ENCODE data around the gene ARHGAP25.
"Not testable (repeated sequence)": the region's sequence is repeated elsewhere in the genome, so short reads cannot be mapped to it uniquely, and the experiment has no call there.

ARHGAP25 gene

DNA sequence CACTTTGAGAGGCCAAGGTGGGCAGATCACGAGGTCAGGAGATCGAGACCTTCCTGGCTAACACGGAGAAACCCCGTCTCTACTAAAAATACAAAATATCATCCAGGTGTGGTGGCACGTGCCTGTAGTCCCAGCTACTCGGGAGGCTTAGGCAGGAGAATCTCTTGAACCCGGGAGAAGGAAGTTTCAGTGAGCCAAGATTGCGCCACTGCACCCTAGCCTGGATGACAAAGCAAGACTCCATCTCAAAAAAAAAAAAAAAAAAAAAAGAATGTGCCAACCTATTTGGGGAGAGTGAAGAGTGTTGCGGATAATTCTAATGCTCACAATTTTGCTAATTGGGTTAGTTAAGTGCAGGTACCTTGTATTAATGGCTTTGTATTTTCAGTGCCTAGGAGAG lies 67.5 kb downstream of the ARHGAP25 start:
- not testable (repeated sequence) for DNase-seq

DNA sequence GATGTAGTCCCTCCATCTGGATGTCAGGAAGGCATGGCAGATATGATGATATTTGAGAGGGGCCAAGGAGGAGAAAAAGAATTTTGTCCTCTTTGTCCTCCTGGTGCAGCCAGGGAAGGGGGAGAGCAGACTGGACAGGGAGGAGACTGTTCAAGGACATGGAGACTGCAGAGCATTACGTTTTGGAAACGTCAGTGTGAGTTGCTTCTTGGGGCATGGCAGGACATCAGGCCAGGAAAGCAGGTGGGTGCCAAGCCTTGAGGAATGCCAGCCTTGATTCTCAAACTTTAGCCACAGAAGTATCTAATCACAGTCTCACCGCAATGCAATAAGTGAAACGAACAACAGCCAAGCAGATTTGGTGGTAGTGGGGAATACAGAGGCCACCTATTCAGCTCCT lies 70.4 kb downstream of the ARHGAP25 start:
- no peak for DNase-seq

DNA sequence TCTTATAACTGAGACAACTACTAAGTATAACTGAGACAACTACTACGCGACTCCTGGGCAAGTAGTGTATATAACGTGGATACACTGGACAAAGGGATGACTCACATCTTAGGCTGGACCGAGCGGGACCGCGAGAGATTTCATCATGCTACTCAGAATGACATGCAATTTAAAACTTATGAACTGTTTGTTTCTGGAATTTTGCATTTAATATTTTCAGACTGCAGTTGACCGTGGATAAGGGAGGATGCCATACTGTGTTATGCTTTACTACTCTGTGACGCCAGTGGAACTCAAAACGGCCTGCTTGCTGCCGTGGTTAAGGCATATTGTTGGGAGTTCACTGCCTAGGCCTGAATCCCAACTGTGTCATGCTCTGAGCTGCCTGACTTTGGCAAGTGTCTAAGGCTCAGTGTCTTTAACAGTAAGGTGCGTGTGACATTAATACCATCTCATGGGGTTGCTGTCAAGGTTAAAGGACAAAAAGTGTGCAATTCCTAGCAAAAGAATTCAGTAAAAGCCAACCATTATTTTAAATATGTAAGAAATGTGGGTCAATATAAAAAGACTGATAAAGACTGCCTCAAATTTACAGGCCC lies 72.0 kb downstream of the ARHGAP25 start:
- DNase-seq, result no peak

DNA sequence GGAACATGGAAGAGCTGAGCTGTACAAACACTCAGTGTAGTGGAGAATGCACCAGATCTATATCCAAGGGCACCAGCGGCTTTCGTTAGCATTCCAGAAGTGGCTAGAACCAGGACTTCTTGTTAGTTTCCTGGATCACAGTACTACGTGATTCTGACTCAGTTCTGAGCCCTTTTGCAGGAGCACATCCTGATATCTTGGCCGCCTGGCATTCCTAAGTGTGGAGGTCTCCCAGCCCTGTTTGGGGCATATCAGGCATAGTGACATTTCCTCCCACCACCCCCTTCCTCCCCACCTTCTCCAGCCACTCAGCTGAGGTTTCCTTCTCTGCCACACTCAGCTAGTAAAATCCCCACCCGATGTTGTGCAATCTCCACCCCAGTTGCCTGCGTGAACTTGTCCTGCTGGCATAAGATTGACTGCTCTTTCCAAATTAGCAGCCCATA lies 73.2 kb downstream of the ARHGAP25 start:
- DNase-seq, result no peak

DNA sequence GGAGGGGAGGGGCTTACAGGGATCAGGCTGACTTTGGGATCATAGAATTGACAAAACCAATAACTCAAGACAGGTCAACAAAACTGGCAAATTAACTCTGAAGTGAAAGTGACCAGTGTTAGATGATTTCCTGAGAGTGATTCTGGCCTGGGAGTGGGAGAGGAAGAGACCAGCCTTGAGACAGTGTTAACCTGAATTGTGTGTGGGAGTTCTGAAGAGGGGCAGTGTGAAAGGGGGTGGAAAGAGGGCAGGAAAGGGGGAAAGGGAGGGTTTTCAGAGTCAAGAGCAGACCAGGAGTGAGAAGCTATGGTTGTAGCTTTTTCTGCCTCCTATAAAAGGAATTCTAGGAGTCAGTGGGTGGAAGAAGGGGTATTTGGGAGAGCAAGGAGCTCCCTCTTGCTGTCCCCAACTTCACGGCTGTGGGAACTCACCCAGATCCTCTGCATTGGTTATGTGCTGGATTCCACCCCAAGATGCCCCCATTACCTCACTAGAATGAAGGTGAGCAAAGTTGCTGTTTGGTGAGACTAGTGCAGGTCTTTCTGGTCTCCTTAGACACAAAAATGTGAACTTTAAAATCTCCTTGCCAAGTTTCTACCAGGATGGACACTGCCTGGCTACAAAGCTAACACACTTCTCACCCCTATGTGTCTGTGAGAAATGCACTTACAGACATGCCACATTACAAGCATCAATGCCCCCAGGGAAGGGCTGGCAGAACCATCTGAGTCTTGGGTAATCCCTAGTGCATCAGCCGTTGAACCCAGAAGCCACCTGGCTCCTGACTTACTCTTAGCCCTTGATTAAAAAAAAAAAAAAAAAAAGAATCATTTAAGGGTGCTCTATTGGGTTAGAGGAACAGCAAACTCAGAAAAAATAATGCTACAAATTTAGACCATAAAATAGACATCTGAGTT lies 75.0 kb downstream of the ARHGAP25 start:
- DNase-seq, result no peak

DNA sequence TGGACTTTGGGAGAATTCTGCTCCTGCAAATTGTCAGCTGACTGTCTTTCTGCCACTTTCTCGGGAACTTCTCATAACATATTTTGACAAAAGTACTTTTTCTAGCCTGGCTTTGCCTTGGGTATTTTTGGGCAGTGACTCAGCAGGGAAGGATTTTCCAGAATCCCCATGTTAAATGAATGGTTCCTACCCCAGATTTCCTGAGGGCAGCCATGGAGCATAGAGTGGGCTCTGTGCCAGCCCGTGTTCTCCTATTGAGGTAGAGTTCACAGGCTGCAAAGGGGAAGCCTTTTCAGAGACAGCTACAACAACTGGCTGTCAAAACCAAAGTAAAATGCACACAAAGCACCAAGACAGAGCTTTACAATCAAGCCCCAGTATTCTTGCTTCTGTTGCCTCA lies 76.8 kb downstream of the ARHGAP25 start:
- DNase-seq, result no peak

DNA sequence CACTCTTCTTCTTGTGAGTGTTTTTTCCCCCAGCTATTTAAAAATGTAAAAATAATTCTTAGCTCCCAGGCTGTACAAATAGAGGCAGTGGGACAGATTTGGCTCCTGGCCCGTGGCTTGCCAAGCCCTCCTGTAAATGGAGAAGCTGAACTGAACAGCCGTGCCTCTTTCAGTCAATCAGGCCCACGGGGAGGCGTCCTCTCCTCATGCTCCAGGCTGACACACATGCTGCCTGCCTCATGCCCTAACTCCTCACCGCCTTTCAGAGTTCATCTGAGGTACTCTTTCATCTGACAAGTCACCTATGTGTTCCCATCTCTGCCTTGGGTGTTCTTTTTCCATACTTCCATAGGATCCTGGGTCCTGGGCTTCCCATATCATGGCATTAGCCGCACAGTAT lies 77.6 kb downstream of the ARHGAP25 start:
- peak; percentile 31 for DNase-seq

DNA sequence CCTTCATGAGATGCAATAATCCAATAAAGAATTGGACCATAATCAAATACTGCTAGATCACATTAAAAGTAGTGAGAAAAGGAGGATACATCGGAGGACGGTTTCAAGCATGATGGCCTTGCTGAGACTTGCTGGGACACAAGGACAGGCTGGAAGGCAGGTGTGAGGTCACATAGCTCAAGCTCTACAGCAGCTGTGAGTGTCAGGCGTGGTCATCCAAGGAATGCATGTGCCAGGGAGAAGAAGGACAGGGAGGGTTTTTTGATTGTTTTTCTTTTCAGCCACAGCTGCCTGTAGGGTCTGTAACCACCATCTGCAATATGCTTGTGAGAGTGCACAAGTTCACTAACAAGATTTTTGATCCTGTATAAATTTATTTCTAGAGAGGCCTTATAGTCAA lies 79.0 kb downstream of the ARHGAP25 start:
- no peak for DNase-seq

DNA sequence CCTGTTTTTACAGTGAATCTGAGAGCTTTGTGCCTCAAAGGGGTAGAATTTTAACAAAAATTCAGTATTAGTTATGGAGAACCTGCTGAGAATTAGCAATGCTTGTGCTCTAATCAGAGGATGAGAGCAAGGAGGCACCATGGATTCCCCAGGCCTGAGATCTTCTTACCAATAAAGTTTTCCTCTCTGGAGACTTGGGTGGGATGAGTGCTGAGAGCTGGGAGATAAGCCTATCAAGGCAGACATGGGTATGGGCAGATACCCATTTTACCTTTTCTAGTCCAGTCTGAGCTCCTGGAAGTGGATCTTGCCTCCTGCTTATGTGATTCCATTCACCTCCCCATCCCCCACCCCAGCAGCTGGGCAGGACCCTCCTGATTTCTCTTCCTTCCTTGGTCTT lies 82.7 kb downstream of the ARHGAP25 start:
- peak; percentile 62 for DNase-seq

DNA sequence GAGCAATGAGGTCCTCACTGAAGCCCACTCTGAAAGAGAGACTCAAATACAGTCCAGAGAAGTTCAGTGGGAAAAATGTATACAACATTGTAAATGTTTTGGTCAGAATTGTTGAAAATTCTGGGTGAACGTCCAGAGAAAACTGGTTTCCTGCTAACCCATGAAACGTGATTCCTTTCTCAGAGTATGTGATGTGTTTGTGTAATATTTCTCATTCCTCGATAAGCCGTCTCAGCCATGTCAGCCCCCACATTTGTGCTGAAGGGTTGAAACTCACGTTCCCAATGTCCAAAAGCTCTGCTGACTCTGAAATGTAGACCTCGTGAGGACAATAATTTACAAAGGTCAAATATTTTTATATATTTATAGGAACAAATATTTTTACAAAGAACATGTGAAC lies 84.9 kb downstream of the ARHGAP25 start:
- DNase-seq, result no peak

DNA sequence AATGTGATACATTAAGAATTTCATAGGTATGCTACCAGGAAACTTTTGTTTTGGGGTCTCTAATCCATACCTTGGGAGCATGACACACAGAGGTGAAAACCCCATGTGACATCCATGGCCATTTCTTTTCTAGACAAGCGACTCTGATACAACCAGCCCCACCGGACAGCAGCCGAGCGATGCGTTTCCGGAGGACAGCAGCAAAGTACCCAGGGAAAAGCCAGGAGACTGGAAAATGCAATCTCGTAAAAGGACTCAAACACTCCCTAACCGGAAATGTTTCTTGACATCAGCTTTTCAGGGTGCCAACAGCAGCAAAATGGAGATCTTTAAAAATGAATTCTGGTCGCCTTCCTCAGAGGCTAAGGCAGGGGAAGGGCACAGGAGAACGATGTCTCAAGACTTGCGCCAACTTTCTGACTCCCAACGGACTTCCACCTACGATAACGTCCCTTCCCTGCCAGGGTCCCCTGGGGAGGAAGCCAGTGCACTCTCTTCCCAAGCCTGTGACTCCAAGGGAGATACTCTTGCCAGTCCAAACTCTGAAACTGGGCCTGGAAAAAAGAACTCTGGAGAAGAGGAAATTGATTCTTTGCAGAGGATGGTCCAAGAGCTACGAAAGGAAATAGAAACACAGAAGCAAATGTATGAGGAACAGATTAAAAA lies 87.7 kb downstream of the ARHGAP25 start:
- DNase-seq, result no peak

DNA sequence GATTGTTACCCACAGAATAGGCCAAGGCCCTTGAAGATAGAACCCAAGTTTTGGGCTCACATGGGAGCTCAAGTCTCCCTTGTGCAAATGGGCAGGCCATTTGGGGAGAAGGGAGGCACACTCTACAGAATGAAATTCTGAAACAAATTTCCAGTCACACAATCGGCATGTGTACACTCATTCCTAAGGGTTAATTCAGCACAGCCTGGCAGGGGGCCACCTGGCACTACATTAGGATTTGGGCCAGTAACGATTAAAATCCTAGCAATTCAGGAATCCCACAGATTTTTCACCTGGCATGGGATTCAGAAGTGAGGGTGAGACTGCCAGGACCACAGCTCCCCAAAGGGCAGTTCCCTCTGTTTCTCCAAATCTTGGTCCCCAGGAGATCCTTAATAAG lies 90.2 kb downstream of the ARHGAP25 start:
- no peak for DNase-seq

DNA sequence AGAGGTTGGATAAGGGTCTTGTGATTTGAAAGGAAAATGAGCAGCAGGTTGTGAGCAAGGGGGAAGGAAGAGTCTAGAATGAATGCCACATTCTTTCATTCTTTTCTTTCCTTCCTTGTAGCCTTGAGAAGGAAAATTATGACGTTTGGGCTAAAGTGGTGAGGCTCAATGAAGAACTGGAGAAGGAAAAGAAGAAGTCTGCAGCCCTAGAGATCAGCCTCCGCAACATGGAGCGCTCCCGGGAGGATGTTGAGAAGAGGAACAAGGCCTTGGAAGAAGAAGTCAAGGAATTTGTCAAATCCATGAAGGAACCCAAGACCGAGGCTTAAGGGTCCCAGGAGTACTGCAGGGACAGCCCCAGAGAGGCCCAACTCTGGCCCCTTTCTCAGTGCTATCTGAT lies 91.3 kb downstream of the ARHGAP25 start:
- no peak for DNase-seq

DNA sequence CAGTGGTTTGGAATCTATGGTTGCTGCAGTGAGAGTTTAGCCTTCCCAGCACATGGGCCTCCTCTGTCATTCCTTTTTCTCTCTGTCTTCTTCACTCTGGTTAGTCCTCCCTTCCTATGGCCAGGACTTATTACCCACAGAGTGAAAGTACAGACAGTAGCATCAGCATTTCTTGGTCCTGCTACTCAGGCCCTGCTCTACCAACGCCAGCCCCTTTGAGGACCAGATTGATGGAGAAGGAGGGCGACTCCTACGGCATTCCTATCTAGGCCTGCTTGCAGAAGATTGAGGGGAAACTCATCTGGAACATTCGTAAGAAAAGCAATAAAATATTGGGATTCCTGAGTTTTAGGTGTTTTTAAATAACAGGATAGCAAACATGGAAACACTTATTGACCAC lies 93.1 kb downstream of the ARHGAP25 start:
- no peak for DNase-seq

DNA sequence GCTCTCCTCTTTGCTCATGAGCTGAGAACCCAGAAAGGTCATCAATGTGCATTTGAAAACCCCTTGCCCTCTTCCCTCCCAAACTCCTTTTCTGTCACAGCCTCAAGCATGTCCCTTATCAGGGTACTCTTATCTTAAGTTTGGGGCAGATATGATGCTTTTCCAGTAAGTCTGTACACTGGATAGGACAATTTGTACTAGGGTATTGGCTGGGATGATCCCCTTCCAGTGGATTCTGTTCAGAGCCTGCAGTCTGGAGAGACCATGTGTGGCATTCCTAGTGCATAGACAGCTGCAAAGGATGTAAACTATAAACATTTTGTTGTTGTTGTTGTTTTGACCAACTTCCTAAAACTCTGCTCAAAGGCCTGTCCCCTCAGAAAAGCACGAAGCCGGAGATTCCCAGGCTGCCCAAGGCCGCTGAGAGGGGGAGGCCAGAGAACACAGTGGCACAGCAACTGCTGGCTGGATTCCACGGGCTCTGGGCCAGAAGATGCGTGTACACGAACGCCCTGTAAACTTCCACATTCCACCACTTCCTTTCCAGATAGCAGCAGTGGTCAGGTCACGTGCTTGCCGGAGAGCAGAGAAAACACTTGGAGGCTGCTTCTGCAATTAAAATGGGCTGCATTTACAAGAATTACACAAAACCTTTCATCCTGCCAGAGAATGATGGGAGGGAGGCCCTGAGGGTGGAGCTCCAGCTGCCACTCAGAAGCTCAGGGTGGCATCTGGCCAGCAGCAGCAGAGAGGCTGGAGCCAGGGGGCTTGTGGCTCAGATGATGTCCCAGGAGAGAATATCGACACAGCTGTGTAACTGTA lies 94.5 kb downstream of the ARHGAP25 start:
- DNase-seq, result peak; percentile 98

DNA sequence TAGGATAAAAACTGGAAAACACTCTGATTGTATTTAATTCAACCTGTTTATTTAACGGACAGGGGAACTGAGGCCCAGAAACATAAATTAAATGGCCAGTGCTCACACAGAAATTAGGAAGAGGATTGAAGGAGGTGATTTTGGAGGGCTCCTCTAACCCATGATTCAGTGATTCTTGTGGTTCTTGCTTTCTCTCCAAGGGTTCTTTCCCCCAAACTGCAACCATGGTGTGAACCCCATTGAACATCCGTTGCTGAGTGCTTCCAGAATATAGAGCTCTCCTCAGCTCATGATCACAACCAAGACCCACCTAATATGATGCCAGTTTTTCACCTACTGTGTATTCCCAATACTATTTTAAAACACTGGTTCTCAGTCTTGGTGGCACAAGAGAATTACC lies 95.1 kb downstream of the ARHGAP25 start:
- DNase-seq, result no peak

DNA sequence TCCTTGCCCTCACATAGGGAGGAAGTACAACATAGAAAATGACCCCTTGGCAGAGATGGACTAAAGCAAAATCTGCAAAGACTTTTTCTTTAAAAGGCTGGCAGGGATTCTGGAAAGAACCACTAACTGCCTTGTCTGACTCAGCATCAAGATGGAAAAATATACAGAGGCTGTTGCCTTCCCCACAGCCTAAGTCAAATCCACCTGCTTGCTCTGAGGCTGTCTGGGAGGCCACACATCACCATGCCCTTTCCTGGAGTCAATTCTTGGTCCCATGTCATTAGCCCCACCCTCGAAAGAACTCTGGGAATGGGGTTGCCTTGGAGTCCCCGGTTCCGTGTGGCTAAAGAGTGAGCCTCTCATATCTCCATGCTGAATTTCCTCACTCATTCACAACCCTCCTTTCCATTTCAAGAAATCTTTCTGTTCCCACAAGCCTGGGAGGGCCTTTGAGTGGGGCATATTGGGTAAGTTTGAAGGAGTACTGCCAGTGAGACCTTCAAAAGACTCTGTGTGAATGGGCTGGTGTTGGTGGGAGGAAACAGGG lies 97.1 kb downstream of the ARHGAP25 start:
- DNase-seq, result no peak

DNA sequence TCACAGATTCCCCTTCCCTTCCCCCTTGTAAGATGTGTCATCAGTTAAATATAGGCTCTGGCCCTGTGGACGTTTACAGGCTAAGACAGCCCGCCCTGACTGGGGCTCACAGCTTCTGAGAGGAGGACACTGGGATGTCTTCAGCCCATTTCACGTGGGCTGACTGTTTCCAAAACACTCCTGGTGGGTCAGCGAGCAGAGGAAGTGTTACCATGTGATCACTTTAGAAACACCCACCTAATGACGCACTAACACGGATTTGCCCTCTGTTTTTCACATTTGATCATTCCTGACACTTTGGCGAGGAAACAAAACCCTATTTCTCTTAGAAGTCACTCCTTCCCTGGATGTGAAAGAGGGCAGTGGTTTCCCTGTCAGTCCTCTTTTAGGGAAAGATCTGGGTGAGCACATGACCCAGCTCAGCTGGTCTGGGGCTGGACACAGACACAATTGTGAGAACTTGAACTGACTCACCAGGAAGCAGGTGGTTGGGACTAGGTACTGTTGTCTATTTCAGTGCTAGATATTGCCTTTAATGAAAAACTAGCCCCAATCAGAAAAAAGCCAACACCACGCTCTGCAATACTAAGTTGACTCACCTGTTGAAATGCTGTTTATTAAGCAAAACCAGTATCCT lies 97.7 kb downstream of the ARHGAP25 start:
- peak; percentile 30 for DNase-seq

DNA sequence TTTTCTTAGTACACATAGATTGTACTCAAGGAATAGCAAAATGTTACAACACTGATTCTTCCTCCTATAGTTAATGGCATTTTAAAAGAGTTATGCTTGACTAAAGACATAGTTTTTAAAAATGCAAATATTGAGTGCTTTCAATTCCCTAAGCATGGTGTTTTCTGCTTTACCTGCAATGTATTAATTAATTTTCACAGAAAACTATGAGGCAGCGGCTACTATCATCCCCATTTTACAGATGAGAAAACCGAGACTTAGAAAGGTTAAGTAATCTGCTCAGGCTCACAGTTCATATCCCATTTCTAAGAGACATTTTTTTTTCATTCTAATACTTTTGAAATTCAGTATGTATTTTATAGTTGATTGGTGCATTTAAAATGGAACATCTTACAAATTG lies 98.6 kb downstream of the ARHGAP25 start:
- no peak for DNase-seq

DNA sequence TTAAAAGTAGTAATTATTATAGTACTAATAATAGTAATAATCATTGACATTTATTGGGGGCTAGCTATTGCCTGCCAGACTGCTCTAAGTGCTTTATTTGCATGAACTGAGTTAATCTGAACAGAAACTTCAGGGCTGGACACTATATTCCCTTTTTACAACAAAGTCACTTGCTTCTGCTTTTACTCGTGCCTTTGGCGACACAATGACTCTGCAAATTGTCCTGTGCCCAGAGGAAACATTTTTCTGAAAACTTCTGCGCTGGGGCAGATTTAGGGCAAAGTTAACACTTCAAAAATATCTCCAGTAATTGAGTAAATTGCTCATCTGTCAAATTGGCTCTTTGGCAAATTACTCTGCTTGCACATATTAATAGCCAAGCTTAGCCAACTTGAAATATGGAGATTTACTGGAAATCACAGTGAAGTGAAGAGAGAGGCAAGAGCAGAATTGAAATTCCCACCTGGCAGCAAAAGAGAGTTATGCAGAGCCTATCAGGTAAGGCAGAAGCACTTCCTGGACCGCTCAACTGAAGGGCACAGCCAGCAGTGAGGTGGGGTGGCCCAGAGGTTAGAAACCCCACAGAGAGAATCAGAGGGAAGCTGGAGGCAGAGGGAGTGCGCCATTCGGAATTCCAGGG lies 100.2 kb downstream of the ARHGAP25 start:
- peak; percentile 53 for DNase-seq

DNA sequence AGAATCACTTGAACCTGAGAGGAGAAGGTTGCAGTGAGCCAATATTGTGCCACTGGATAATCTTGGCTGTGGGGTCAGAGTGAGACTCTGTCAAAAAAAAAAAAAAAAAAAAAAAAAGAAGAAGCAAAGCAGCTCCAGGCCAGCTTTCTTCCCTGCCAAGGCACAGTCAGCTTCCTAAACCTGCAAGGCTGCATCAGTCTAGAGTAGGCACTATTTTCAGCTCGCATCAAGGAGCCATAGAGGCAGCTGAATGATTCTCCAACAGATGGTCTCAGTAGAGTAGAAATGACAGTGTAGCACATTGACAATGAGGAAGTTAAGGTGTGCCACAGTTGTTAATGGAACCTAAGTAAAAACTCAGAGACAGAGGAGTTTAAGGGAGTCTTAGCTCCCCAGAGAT lies 101.0 kb downstream of the ARHGAP25 start:
- DNase-seq, result no peak
